DND-41 (cell line): ENCODE measurements around the gene HYCC2.

ENCODE experiments used
- EZH2 ChIP-seq: IDR thresholded peaks from 3 replicates; pipeline ENCODE4 v1.6.1; 2012; ENCODE audit warnings: borderline replicate concordance, low read depth, mild to moderate bottlenecking, moderate library complexity, low read length, inconsistent platforms; ENCODE audit not compliant: severe bottlenecking
- TF ChIP-seq, protein P1 (sequence below): IDR thresholded peaks from 2 replicates; pipeline ENCODE4 v1.5.1; 2012; ENCODE audit warnings: borderline replicate concordance, low read length, moderate library complexity, mild to moderate bottlenecking; ENCODE audit not compliant: poor library complexity, severe bottlenecking; ENCODE audit errors: extremely low read depth

DNA sequence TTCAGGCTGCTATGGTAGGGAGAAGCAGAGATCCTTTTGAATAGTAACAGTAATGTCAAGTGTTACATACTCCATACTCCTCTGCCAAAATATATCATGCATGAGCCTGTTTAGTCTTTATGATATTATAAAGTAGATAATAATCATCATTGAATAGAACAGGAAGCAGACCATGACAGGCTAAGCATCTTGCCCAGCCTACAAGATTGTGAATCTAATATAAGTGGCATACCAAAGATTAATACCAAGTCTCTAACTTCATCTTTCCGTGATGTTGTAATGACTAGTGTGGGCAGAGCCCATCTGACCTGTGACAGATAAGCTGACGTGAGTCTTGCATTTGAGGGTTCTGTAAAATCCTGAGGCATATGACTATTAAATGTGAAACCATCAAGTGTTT, 13.4 kb upstream of the HYCC2 start:
- TF ChIP-seq, protein P1, sequence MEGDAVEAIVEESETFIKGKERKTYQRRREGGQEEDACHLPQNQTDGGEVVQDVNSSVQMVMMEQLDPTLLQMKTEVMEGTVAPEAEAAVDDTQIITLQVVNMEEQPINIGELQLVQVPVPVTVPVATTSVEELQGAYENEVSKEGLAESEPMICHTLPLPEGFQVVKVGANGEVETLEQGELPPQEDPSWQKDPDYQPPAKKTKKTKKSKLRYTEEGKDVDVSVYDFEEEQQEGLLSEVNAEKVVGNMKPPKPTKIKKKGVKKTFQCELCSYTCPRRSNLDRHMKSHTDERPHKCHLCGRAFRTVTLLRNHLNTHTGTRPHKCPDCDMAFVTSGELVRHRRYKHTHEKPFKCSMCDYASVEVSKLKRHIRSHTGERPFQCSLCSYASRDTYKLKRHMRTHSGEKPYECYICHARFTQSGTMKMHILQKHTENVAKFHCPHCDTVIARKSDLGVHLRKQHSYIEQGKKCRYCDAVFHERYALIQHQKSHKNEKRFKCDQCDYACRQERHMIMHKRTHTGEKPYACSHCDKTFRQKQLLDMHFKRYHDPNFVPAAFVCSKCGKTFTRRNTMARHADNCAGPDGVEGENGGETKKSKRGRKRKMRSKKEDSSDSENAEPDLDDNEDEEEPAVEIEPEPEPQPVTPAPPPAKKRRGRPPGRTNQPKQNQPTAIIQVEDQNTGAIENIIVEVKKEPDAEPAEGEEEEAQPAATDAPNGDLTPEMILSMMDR: no peak
- no peak for TF ChIP-seq EZH2
